CD14-positive monocyte (primary cell): ENCODE results near the gene GAST. TPM values are rescaled to one million over a fixed set of nuclear protein-coding genes. Genes with fewer than 3 reads are reported as not detected.

ENCODE experiments used
- DNase-seq, 3 donors: peaks; one replicate each; pipeline ENCODE4 v3.0.0-alpha.2; 2011 to 2022
- H2AFZ ChIP-seq: 2 replicates; pipeline ENCODE4 v1.6.0; 2012; ENCODE audit warnings: mild to moderate bottlenecking, low read depth, low read length, inconsistent platforms; ENCODE audit not compliant: insufficient read depth, poor library complexity, severe bottlenecking
- H3K27ac ChIP-seq, 2 donors: 1 replicate in 1 of 2; 2 replicates in 1 of 2; pipeline ENCODE4 v1.5.1; 2012 to 2013; ENCODE audit warnings: low read length in 2 of 2, control low read depth in 1 of 2, inconsistent platforms in 1 of 2, low read depth in 1 of 2, mild to moderate bottlenecking in 1 of 2
- H3K27me3 ChIP-seq, 2 donors: one replicate each; pipeline versions ENCODE4 v1.6.0 to v1.6.1; 2011 to 2013; ENCODE audit warnings: low read length in 2 of 2; ENCODE audit not compliant: control insufficient read depth in 2 of 2, insufficient read depth in 2 of 2
- H3K36me3 ChIP-seq, 2 donors: replicated peaks in 1 of 2; 1 replicate in 1 of 2; 2 replicates in 1 of 2; pipeline versions ENCODE4 v1.5.1 to v1.6.1; 2012 to 2013; ENCODE audit warnings: low read length in 2 of 2, control low read depth in 1 of 2, inconsistent platforms in 1 of 2, mild to moderate bottlenecking in 1 of 2; ENCODE audit not compliant: insufficient read depth in 2 of 2, control insufficient read depth in 1 of 2
- H3K4me1 ChIP-seq, 2 donors: 1 replicate in 1 of 2; 2 replicates in 1 of 2; pipeline versions ENCODE4 v1.5.1 to v1.6.1; 2012 to 2013; ENCODE audit warnings: low read length in 2 of 2, control low read depth in 1 of 2, inconsistent platforms in 1 of 2, mild to moderate bottlenecking in 1 of 2, moderate library complexity in 1 of 2; ENCODE audit not compliant: insufficient read depth in 2 of 2, control insufficient read depth in 1 of 2
- H3K4me2 ChIP-seq: replicated peaks from 2 replicates; pipeline ENCODE3; 2012; ENCODE audit warnings: low read length, moderate library complexity, mild to moderate bottlenecking; ENCODE audit not compliant: poor library complexity, severe bottlenecking; ENCODE audit errors: extremely low read depth
- H3K4me3 ChIP-seq, 3 experiments: fragments of 200-600 bp in 1 of 3; sonication (generic) in 1 of 3; replicated peaks in 1 of 3; 1 replicate in 2 of 3; 2 replicates in 1 of 3; pipeline ENCODE4 v1.5.1; 2011 to 2013; ENCODE audit warnings: low read length in 3 of 3, mild to moderate bottlenecking in 3 of 3, control low read depth in 2 of 3, low read depth in 2 of 3, inconsistent platforms in 1 of 3, moderate library complexity in 1 of 3
- H3K79me2 ChIP-seq: 2 replicates; pipeline ENCODE4 v1.6.0; 2012; ENCODE audit warnings: mild to moderate bottlenecking, control low read depth, inconsistent platforms, low read length, moderate library complexity; ENCODE audit not compliant: insufficient read depth
- H3K9ac ChIP-seq: 2 replicates; pipeline ENCODE4 v1.6.0; 2017; ENCODE audit warnings: low read length, mild to moderate bottlenecking; ENCODE audit not compliant: insufficient read depth, poor library complexity, severe bottlenecking
- H3K9me3 ChIP-seq, 2 donors: replicated peaks in 1 of 2; 1 replicate in 1 of 2; 2 replicates in 1 of 2; pipeline versions ENCODE4 v1.5.1 to v1.6.1; 2012 to 2013; ENCODE audit warnings: low read length in 2 of 2, control low read depth in 1 of 2; ENCODE audit not compliant: control insufficient read depth in 1 of 2, insufficient read depth in 1 of 2
- H4K20me1 ChIP-seq: 2 replicates; pipeline ENCODE4 v1.6.0; 2012; ENCODE audit warnings: mild to moderate bottlenecking, low read length, control low read depth, moderate library complexity; ENCODE audit not compliant: insufficient read depth
- H3K27ac Mint-ChIP-seq, 7 donors: one replicate each; pipeline ENCODE4 v1.8.0; 2020; ENCODE audit warnings: mild to moderate bottlenecking in 7 of 7, mixed read lengths in 7 of 7, moderate library complexity in 6 of 7, inconsistent platforms in 2 of 7
- H3K27me3 Mint-ChIP-seq, 3 donors: one replicate each; pipeline ENCODE4 v1.8.0; 2021 to 2022; ENCODE audit warnings: low read depth in 3 of 3, mild to moderate bottlenecking in 3 of 3, mixed read lengths in 3 of 3, moderate library complexity in 3 of 3, inconsistent platforms in 1 of 3
- H3K36me3 Mint-ChIP-seq, 2 donors: one replicate each; pipeline ENCODE4 v1.8.0; 2020; ENCODE audit warnings: mixed read lengths in 2 of 2, inconsistent platforms in 1 of 2, mild to moderate bottlenecking in 1 of 2
- H3K4me1 Mint-ChIP-seq: one replicate; pipeline ENCODE4 v1.8.0; 2020; ENCODE audit warnings: mild to moderate bottlenecking, mixed read lengths
- H3K4me3 Mint-ChIP-seq, 2 donors: one replicate each; pipeline ENCODE4 v1.8.0; 2020; ENCODE audit warnings: mild to moderate bottlenecking in 2 of 2, mixed read lengths in 2 of 2, moderate library complexity in 1 of 2
- H3K9me3 Mint-ChIP-seq, 7 donors: one replicate each; pipeline ENCODE4 v1.8.0; 2020 to 2022; ENCODE audit warnings: mixed read lengths in 7 of 7, mild to moderate bottlenecking in 6 of 7, moderate library complexity in 6 of 7, inconsistent platforms in 2 of 7
- CTCF ChIP-seq: fragments of 200-600 bp; IDR thresholded peaks from one replicate; pipeline ENCODE4 v1.8.0; 2022; ENCODE audit warnings: antibody characterized with exemption, mild to moderate bottlenecking
- WGBS: methylation state at CpG from one replicate; pipeline ENCODE4 v1.1.5; 2013; ENCODE audit warnings: missing lambda C conversion rate; ENCODE audit not compliant: insufficient coverage; 5-methylcytosine and 5-hydroxymethylcytosine counted together
- intact Hi-C, 2 donors: fragments of 100-400 bp; cut with micrococcal nuclease; formaldehyde crosslinking; loops; one replicate each; pipeline versions ENCODE4 v1.15.0 to v1.15.1; 2023
- polyA plus RNA-seq, 3 donors: library from polyadenylated mRNA; depleted of rRNA in 1 of 3; unstranded in 2 of 3; stranded (reverse) in 1 of 3; fragments of 300-500 nt in 2 of 3; fragments of >200 nt in 1 of 3; fragmentation: Illumina TruSeq in 2 of 3; gene quantifications; 1 replicate in 2 of 3; 2 replicates in 1 of 3; pipeline ENCODE4 v1.2.3, GENCODE V29; 2012 to 2021

GAST gene
- polyA plus RNA-seq, 3 donors, result not detected

GRCh38 chr17:41686281-41686680, 25.9 kb upstream of the GAST start:
- no peak overlapping the region for H3K4me3 Mint-ChIP-seq
- peaks cover 2 to 14% (median 2%) of the 10 kb centered on the region in 3 donors for H3K27me3 Mint-ChIP-seq
- H3K9me3 ChIP-seq, result no peaks in the 10 kb centered on the region
- H3K36me3 ChIP-seq, result peaks cover 17 to 18% of the 10 kb centered on the region in 2 donors
- no peak for TF ChIP-seq CTCF
- no peak overlapping the region for H2AFZ ChIP-seq
- no peak overlapping the region for H3K4me3 ChIP-seq
- H3K27ac Mint-ChIP-seq, result peak overlapping the region in 5 of 7 donors; percentile 26 to 89 (median 76)
- peak in 2 of 3 donors; percentile 41 to 56 for DNase-seq
- H4K20me1 ChIP-seq, result peaks cover 20% of the 10 kb centered on the region
- no peak overlapping the region for H3K4me2 ChIP-seq
- H3K36me3 Mint-ChIP-seq, result peaks cover 19 to 22% of the 10 kb centered on the region in 2 donors
- no peak overlapping the region for H3K27ac ChIP-seq
- no CpG with 5 or more reads among the region's 4 CpGs for WGBS
- peaks cover 0 to 7% (median 4%) of the 10 kb centered on the region in 7 donors for H3K9me3 Mint-ChIP-seq
- peaks cover 20% of the 10 kb centered on the region for H3K79me2 ChIP-seq
- peaks cover 27 to 40% of the 10 kb centered on the region in 2 donors for H3K4me1 ChIP-seq
- H3K9ac ChIP-seq, result no peak overlapping the region
- H3K4me1 Mint-ChIP-seq, result peaks cover 46% of the 10 kb centered on the region
- H3K27me3 ChIP-seq, result no peaks in the 10 kb centered on the region
- intact Hi-C loops, result no loop called here

GRCh38 chr17:41687828-41688640, 24.1 kb upstream of the GAST start:
- no peak for DNase-seq
- H3K9me3 ChIP-seq, result no peaks in the 10 kb centered on the region
- H2AFZ ChIP-seq, result peak overlapping the region; percentile 62
- Mint-ChIP-seq H3K27me3 (peaks cover 2 to 18% (median 2%) of the 10 kb centered on the region in 3 donors), H3K9me3 (peaks cover 0 to 7% (median 4%) of the 10 kb centered on the region in 7 donors), H3K27ac (peak overlapping the region; percentile 99 to 100 (median 99)), H3K4me3 (peak overlapping the region; percentile 93 to 96), H3K36me3 (peaks cover 35 to 40% of the 10 kb centered on the region in 2 donors), H3K4me1 (peaks cover 36% of the 10 kb centered on the region)
- H3K9ac ChIP-seq, result peak overlapping the region; percentile 99
- peak; percentile 41 for TF ChIP-seq CTCF
- H4K20me1 ChIP-seq, result peaks cover 38% of the 10 kb centered on the region
- H3K79me2 ChIP-seq, result peaks cover 25% of the 10 kb centered on the region
- H3K36me3 ChIP-seq, result peaks cover 35 to 36% of the 10 kb centered on the region in 2 donors
- no peaks in the 10 kb centered on the region for H3K27me3 ChIP-seq
- H3K27ac ChIP-seq, result peak overlapping the region; percentile 93 to 99
- WGBS, result 0% methylated on average over 10 of the region's 23 CpGs
- intact Hi-C loops, result no loop called here
- H3K4me2 ChIP-seq, result peak overlapping the region; percentile 72
- H3K4me3 ChIP-seq, result peak overlapping the region; percentile 42 to 89 (median 52)
- H3K4me1 ChIP-seq, result peaks cover 22 to 32% of the 10 kb centered on the region in 2 donors
